GM18505 (cell line): ENCODE measurements around the gene ZNF155.

ENCODE experiments used
- ATAC-seq: cut with Tn5 transposase; IDR thresholded peaks from one replicate; pipeline ENCODE4 v1.9.1; 2021; ENCODE audit not compliant: unreplicated experiment
- POLR2A ChIP-seq: IDR thresholded peaks from 4 replicates; pipeline ENCODE4 v1.6.1; 2011; ENCODE audit warnings: borderline replicate concordance; ENCODE audit not compliant: insufficient read depth, insufficient read length; ENCODE audit errors: extremely low read depth

ZNF155 gene

GRCh38 chr19:44026622-44027021 lies 42.6 kb downstream of the ZNF155 start:
- no peak for TF ChIP-seq POLR2A
- ATAC-seq: no peak

- no peak for TF ChIP-seq POLR2A
- no peak for ATAC-seq
Measured at GRCh38 chr19:44032001-44032610, 48.1 kb downstream of the ZNF155 start.

- no peak for ATAC-seq
- TF ChIP-seq POLR2A: no peak
Measured at GRCh38 chr19:44042147-44042546, 58.2 kb downstream of the ZNF155 start.
